IPS DF 6.9 (cell line): ENCODE measurements around the gene TMEM88.

Source experiments
- DNase-seq: peaks from one replicate; pipeline ENCODE4 v3.0.0-alpha.2; 2013; ENCODE audit warnings: low read depth, low spot score
- H3K27ac ChIP-seq: one replicate; pipeline ENCODE4 v1.5.1; 2013; ENCODE audit warnings: low read length, control low read depth
- H3K27me3 ChIP-seq: 2 replicates; pipeline ENCODE4 v1.6.1; 2013; ENCODE audit warnings: mild to moderate bottlenecking, low read length; ENCODE audit not compliant: control insufficient read depth, insufficient read depth
- H3K36me3 ChIP-seq: 2 replicates; pipeline ENCODE4 v1.6.1; 2013; ENCODE audit warnings: low read length; ENCODE audit not compliant: control insufficient read depth, insufficient read depth
- H3K4me1 ChIP-seq: 2 replicates; pipeline ENCODE4 v1.6.1; 2013; ENCODE audit warnings: low read length; ENCODE audit not compliant: control insufficient read depth, insufficient read depth
- H3K4me3 ChIP-seq: 2 replicates; pipeline ENCODE4 v1.5.1; 2013; ENCODE audit warnings: mild to moderate bottlenecking, low read length
- H3K9me3 ChIP-seq: 2 replicates; pipeline ENCODE4 v1.6.1; 2013; ENCODE audit warnings: low read length, inconsistent platforms; ENCODE audit not compliant: control insufficient read depth, insufficient read depth
- whole genome bisulfite sequencing: extraction: QIAGEN DNeasy Blood & Tissue Kit; methylation state at CpG from one replicate; pipeline ENCODE4 v1.1.7; 2013; ENCODE audit warnings: mixed read lengths, missing lambda C conversion rate; ENCODE audit not compliant: insufficient read length, insufficient coverage; 5-methylcytosine and 5-hydroxymethylcytosine counted together

The TMEM88 gene

DNA sequence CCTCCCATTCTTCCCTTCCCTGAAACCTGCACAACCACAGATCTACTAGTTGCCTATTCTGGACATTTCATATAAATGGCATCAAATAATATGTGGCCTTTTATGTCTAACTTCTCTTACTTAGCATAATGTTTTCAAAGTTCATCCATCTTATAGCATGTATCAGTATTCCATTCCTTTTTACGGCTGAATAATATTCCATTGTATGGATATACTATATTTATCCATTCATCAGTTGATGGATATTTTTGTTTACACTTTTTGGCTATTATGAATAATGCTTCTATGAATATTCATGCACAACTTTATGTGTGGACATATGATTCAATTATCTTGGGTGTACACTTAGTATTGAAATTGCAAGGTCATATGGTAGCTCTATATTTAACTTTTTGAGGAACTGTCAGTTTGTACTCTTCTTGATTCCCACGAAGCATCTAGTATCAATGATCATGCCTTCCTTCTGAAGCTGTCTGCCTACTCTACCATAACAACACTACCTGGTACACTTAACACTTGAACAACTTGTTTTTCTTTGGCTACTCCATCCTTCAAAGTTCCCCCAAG is 21.0 kb downstream of the TMEM88 start:
- H3K27ac ChIP-seq: no peak overlapping the region
- DNase-seq: no peak
- no CpG with 5 or more reads among the region's 2 CpGs for WGBS
- no peaks in the 10 kb centered on the region for H3K36me3 ChIP-seq
- no peaks in the 10 kb centered on the region for H3K9me3 ChIP-seq
- H3K27me3 ChIP-seq: no peaks in the 10 kb centered on the region
- H3K4me1 ChIP-seq: no peaks in the 10 kb centered on the region
- H3K4me3 ChIP-seq: no peak overlapping the region

DNA sequence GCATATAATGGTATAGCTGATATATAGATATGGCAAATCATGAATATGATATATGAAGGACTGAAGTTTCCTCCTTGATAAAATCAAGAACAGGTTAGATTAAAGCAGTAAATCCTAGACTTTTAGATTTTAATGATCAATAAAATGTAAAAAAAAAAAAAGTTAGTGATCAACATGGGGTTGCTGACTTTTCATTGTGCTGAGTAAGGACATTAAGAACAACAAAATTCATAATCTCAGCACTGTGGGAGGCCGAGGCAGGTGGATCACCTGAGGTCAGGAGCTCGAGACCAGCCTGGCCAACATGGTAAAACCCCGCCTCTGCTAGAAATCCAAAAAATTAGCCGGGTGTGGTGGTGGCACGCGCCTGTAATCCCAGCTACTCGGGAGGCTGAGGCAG is 23.4 kb downstream of the TMEM88 start:
- WGBS: no CpG with 5 or more reads among the region's 7 CpGs
- Histone ChIP-seq H3K27ac (no peak overlapping the region), H3K27me3 (no peaks in the 10 kb centered on the region), H3K4me3 (no peak overlapping the region), H3K36me3 (no peaks in the 10 kb centered on the region), H3K4me1 (no peaks in the 10 kb centered on the region), H3K9me3 (no peaks in the 10 kb centered on the region)
- DNase-seq: no peak

GRCh38 chr17:7880076-7880868 is 25.4 kb downstream of the TMEM88 start:
- Histone ChIP-seq H3K4me1 (no peaks in the 10 kb centered on the region), H3K27me3 (no peaks in the 10 kb centered on the region), H3K9me3 (no peaks in the 10 kb centered on the region), H3K27ac (no peak overlapping the region), H3K4me3 (no peak overlapping the region), H3K36me3 (no peaks in the 10 kb centered on the region)
- WGBS: no CpG with 5 or more reads among the region's 3 CpGs
- DNase-seq: no peak

GRCh38 chr17:7881276-7882054 is 26.6 kb downstream of the TMEM88 start:
- Histone ChIP-seq H3K4me3 (no peak overlapping the region), H3K9me3 (no peaks in the 10 kb centered on the region), H3K36me3 (no peaks in the 10 kb centered on the region), H3K27ac (no peak overlapping the region), H3K27me3 (no peaks in the 10 kb centered on the region; the same call in 1 of the 2 replicates), H3K4me1 (0 out of 2 replicates have a peak, but pooled peaks cover 2% of the 10 kb centered on the region)
- no peak for DNase-seq
- WGBS: no CpG with 5 or more reads among the region's 7 CpGs

DNA sequence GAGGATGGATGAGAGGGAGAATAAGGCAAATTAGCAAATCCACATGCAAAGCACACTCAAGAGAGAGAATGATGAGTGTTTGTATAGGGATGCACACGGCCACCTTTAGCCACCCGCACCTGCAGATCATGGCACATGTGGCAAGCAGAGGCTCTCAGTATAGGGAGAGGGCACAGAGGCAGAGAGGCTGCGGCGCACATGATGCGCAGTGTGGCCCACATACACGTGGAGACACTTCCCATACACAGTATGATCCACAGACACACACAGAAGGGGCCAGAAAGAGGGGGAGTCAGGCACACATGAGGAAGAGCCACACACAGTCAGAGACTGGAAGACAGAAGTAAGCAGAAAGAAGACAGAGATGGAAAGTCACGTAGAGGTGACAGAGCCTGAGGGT is 27.2 kb downstream of the TMEM88 start:
- DNase-seq: no peak
- Histone ChIP-seq H3K4me1 (0 out of 2 replicates have a peak, but pooled peaks cover 2% of the 10 kb centered on the region), H3K9me3 (no peaks in the 10 kb centered on the region), H3K4me3 (no peak overlapping the region), H3K27ac (no peak overlapping the region), H3K36me3 (no peaks in the 10 kb centered on the region), H3K27me3 (no peaks in the 10 kb centered on the region; the same call in 1 of the 2 replicates)
- no CpG with 5 or more reads among the region's 7 CpGs for WGBS

GRCh38 chr17:7882629-7883028 is 27.8 kb downstream of the TMEM88 start:
- no CpG with 5 or more reads among the region's 3 CpGs for WGBS
- DNase-seq: no peak
- H3K27ac ChIP-seq: no peak overlapping the region

GRCh38 chr17:7883781-7884386 is 29.0 kb downstream of the TMEM88 start:
- Histone ChIP-seq H3K4me1 (peaks cover 4% of the 10 kb centered on the region), H3K36me3 (no peaks in the 10 kb centered on the region), H3K4me3 (no peak overlapping the region), H3K27ac (no peak overlapping the region), H3K9me3 (no peaks in the 10 kb centered on the region), H3K27me3 (no peaks in the 10 kb centered on the region; the same call in 1 of the 2 replicates)
- DNase-seq: no peak
- WGBS: no CpG with 5 or more reads among the region's 3 CpGs

More at GRCh38 chr17:7882629-7883028, 27.8 kb downstream of the TMEM88 start:
- no peaks in the 10 kb centered on the region for H3K36me3 ChIP-seq
- H3K4me1 ChIP-seq: 0 out of 2 replicates have a peak, but pooled peaks cover 2% of the 10 kb centered on the region
- H3K4me3 ChIP-seq: no peak overlapping the region
- H3K9me3 ChIP-seq: no peaks in the 10 kb centered on the region
- no peaks in the 10 kb centered on the region; the same call in 1 of the 2 replicates for H3K27me3 ChIP-seq

GRCh38 chr17:7884581-7885366 is 29.9 kb downstream of the TMEM88 start:
- Histone ChIP-seq H3K9me3 (no peaks in the 10 kb centered on the region), H3K27me3 (no peaks in the 10 kb centered on the region; the same call in 1 of the 2 replicates), H3K36me3 (no peaks in the 10 kb centered on the region), H3K27ac (no peak overlapping the region), H3K4me1 (peaks cover 4% of the 10 kb centered on the region), H3K4me3 (peak overlapping the region; percentile 69)
- no CpG with 5 or more reads among the region's 100 CpGs for WGBS
- DNase-seq: no peak

GRCh38 chr17:7885367-7886226 is 30.7 kb downstream of the TMEM88 start:
- no CpG with 5 or more reads among the region's 64 CpGs for WGBS
- Histone ChIP-seq H3K27ac (no peak overlapping the region), H3K4me1 (peaks cover 4% of the 10 kb centered on the region), H3K27me3 (no peaks in the 10 kb centered on the region; the same call in 1 of the 2 replicates), H3K9me3 (no peaks in the 10 kb centered on the region), H3K36me3 (no peaks in the 10 kb centered on the region), H3K4me3 (peak overlapping the region; percentile 56; the same call in 1 of the 2 replicates)
- no peak for DNase-seq
